ENCODE measurements around the gene SFXN4. TPM values are rescaled to one million over a fixed set of nuclear protein-coding genes. Genes with fewer than 3 reads are reported as not detected.
A peak's percentile ranks its signal among the peaks of the same experiment; 100 is the strongest.
"Not testable (repeated sequence)": the region's sequence is repeated elsewhere in the genome, so short reads cannot be mapped to it uniquely, and the experiment has no call there.

SFXN4 gene
- total RNA-seq, 2 experiments from 2014 or later = 35.0 to 36.7 TPM

- Mint-ChIP-seq H3K9me3 (ENCODE audit: insufficient read depth) (no peaks in the 10 kb centered on the region), H3K27me3 (ENCODE audit: low read depth) (no peaks in the 10 kb centered on the region), H3K36me3 (ENCODE audit: low read depth) (peaks cover 43% of the 10 kb centered on the region), H3K4me1 (ENCODE audit: low read depth) (peaks cover 47% of the 10 kb centered on the region), H3K4me3 (no peak overlapping the region), H3K27ac (peak overlapping the region; percentile 39)
- ATAC-seq = no peak
- DNase-seq = no peak
- ChIA-PET CTCF (interaction anchor here (0.6 to 1.8 kb wide), 3 partner anchors 23 to 47 kb away, joined by 3 to 4 read pairs (median 3); no protein-coding TSS in a partner anchor), POLR2A (no interaction called here)
Measured at GRCh38 chr10:119162452-119163092, 2.9 kb downstream of the SFXN4 start.

GRCh38 chr10:119161680-119162451 is 3.6 kb downstream of the SFXN4 start:
- Mint-ChIP-seq H3K4me1 (ENCODE audit: low read depth) (peaks cover 44% of the 10 kb centered on the region), H3K9me3 (ENCODE audit: insufficient read depth) (no peaks in the 10 kb centered on the region), H3K36me3 (ENCODE audit: low read depth) (peaks cover 37% of the 10 kb centered on the region), H3K27me3 (ENCODE audit: low read depth) (no peaks in the 10 kb centered on the region), H3K27ac (no peak overlapping the region), H3K4me3 (no peak overlapping the region)
- ChIA-PET CTCF (interaction anchor here (0.6 to 0.8 kb wide), 2 partner anchors 23 to 48 kb away, joined by 3 read pairs; no protein-coding TSS in a partner anchor), POLR2A (interaction anchor here (0.7 to 1.3 kb wide), 2 partner anchors 9 to 26 kb away, joined by 3 read pairs; no protein-coding TSS in a partner anchor)
- no peak for ATAC-seq
- no peak for DNase-seq

GRCh38 chr10:119159332-119159731 is 6.2 kb downstream of the SFXN4 start:
- ATAC-seq (no peak), DNase-seq (no peak)
- Mint-ChIP-seq H3K4me1 (ENCODE audit: low read depth) (peaks cover 28% of the 10 kb centered on the region), H3K4me3 (no peak overlapping the region), H3K36me3 (ENCODE audit: low read depth) (peaks cover 52% of the 10 kb centered on the region), H3K9me3 (ENCODE audit: insufficient read depth) (no peaks in the 10 kb centered on the region), H3K27me3 (ENCODE audit: low read depth) (no peaks in the 10 kb centered on the region), H3K27ac (no peak overlapping the region)
- ChIA-PET POLR2A (no interaction called here), CTCF (no interaction called here)

GRCh38 chr10:119153661-119154060 is 11.9 kb downstream of the SFXN4 start:
- no peak for DNase-seq
- Mint-ChIP-seq H3K9me3 (ENCODE audit: insufficient read depth) (no peaks in the 10 kb centered on the region), H3K27ac (no peak overlapping the region), H3K27me3 (ENCODE audit: low read depth) (no peaks in the 10 kb centered on the region), H3K4me1 (ENCODE audit: low read depth) (peaks cover 3% of the 10 kb centered on the region), H3K4me3 (no peak overlapping the region), H3K36me3 (ENCODE audit: low read depth) (peaks cover 54% of the 10 kb centered on the region)
- ChIA-PET POLR2A (no interaction called here), CTCF (interaction anchor here (0.9 kb wide), 1 partner anchor 18 kb away, joined by 3 read pairs; no protein-coding TSS in a partner anchor)
- ATAC-seq = no peak

- Mint-ChIP-seq H3K27ac (no peak overlapping the region), H3K9me3 (ENCODE audit: insufficient read depth) (no peaks in the 10 kb centered on the region), H3K4me3 (no peak overlapping the region), H3K27me3 (ENCODE audit: low read depth) (no peaks in the 10 kb centered on the region), H3K4me1 (ENCODE audit: low read depth) (peaks cover 3% of the 10 kb centered on the region), H3K36me3 (ENCODE audit: low read depth) (peaks cover 52% of the 10 kb centered on the region)
- no peak for ATAC-seq
- CTCF ChIA-PET = interaction anchor here (0.9 to 1.2 kb wide), 2 partner anchors 17 to 45 kb away, joined by 3 to 5 read pairs; no protein-coding TSS in a partner anchor
- POLR2A ChIA-PET = no interaction called here
- DNase-seq = no peak
Measured at GRCh38 chr10:119153041-119153440, 12.5 kb downstream of the SFXN4 start.

GRCh38 chr10:119151601-119152000 is 13.9 kb downstream of the SFXN4 start:
- H3K27me3 Mint-ChIP-seq (ENCODE audit: low read depth); H3K27ac Mint-ChIP-seq; POLR2A ChIA-PET; DNase-seq; H3K4me3 Mint-ChIP-seq; ATAC-seq; CTCF ChIA-PET; H3K4me1 Mint-ChIP-seq (ENCODE audit: low read depth); H3K9me3 Mint-ChIP-seq (ENCODE audit: insufficient read depth): not testable (repeated sequence)
- H3K36me3 Mint-ChIP-seq (ENCODE audit: low read depth) = peaks cover 53% of the 10 kb centered on the region

GRCh38 chr10:119149729-119150128 is 15.8 kb downstream of the SFXN4 start:
- Mint-ChIP-seq H3K27me3 (ENCODE audit: low read depth) (no peaks in the 10 kb centered on the region), H3K4me1 (ENCODE audit: low read depth) (no peaks in the 10 kb centered on the region), H3K9me3 (ENCODE audit: insufficient read depth) (no peaks in the 10 kb centered on the region), H3K36me3 (ENCODE audit: low read depth) (peaks cover 41% of the 10 kb centered on the region), H3K4me3 (no peak overlapping the region), H3K27ac (no peak overlapping the region)
- ChIA-PET POLR2A (no interaction called here), CTCF (no interaction called here)
- ATAC-seq = no peak
- no peak for DNase-seq

- ATAC-seq = no peak
- no peak for DNase-seq
- H3K27ac Mint-ChIP-seq = peak overlapping the region; percentile 20
- no peak overlapping the region for H3K4me3 Mint-ChIP-seq
- H3K9me3 Mint-ChIP-seq (ENCODE audit: insufficient read depth) = no peaks in the 10 kb centered on the region
- CTCF ChIA-PET = interaction anchor here (0.7 kb wide), 1 partner anchor 16 kb away, joined by 3 read pairs; no protein-coding TSS in a partner anchor
- no peaks in the 10 kb centered on the region for H3K4me1 Mint-ChIP-seq (ENCODE audit: low read depth)
- peaks cover 37% of the 10 kb centered on the region for H3K36me3 Mint-ChIP-seq (ENCODE audit: low read depth)
- no peaks in the 10 kb centered on the region for H3K27me3 Mint-ChIP-seq (ENCODE audit: low read depth)
- POLR2A ChIA-PET = no interaction called here
Measured at GRCh38 chr10:119149157-119149556, 16.4 kb downstream of the SFXN4 start.

- Mint-ChIP-seq H3K9me3 (ENCODE audit: insufficient read depth) (no peaks in the 10 kb centered on the region), H3K27ac (no peak overlapping the region), H3K36me3 (ENCODE audit: low read depth) (peaks cover 43% of the 10 kb centered on the region), H3K4me3 (no peak overlapping the region), H3K4me1 (ENCODE audit: low read depth) (peaks cover 10% of the 10 kb centered on the region), H3K27me3 (ENCODE audit: low read depth) (no peaks in the 10 kb centered on the region)
- POLR2A ChIA-PET = no interaction called here
- ATAC-seq = no peak
- CTCF ChIA-PET = no interaction called here
- DNase-seq = no peak
Measured at GRCh38 chr10:119143657-119144056, 21.9 kb downstream of the SFXN4 start.

GRCh38 chr10:119140603-119141245 is 24.8 kb downstream of the SFXN4 start:
- CTCF ChIA-PET = interaction anchor here (0.9 to 3.1 kb wide), 4 partner anchors 36 to 58 kb away, joined by 3 to 21 read pairs (median 3); no protein-coding TSS in a partner anchor
- Mint-ChIP-seq H3K9me3 (ENCODE audit: insufficient read depth) (no peaks in the 10 kb centered on the region), H3K36me3 (ENCODE audit: low read depth) (peaks cover 40% of the 10 kb centered on the region), H3K27ac (no peak overlapping the region), H3K4me3 (no peak overlapping the region), H3K4me1 (ENCODE audit: low read depth) (peaks cover 20% of the 10 kb centered on the region), H3K27me3 (ENCODE audit: low read depth) (no peaks in the 10 kb centered on the region)
- POLR2A ChIA-PET = no interaction called here
- no peak for ATAC-seq
- no peak for DNase-seq

GRCh38 chr10:119139464-119140067 is 25.9 kb downstream of the SFXN4 start:
- Mint-ChIP-seq H3K27ac (peak overlapping the region; percentile 73), H3K36me3 (ENCODE audit: low read depth) (peaks cover 46% of the 10 kb centered on the region), H3K4me3 (no peak overlapping the region), H3K9me3 (ENCODE audit: insufficient read depth) (no peaks in the 10 kb centered on the region), H3K27me3 (ENCODE audit: low read depth) (no peaks in the 10 kb centered on the region), H3K4me1 (ENCODE audit: low read depth) (peaks cover 26% of the 10 kb centered on the region)
- CTCF ChIA-PET = interaction anchor here (0.7 to 3.1 kb wide), 9 partner anchors 13 to 93 kb away, joined by 3 to 21 read pairs (median 3); no protein-coding TSS in a partner anchor
- peak; percentile 83 for ATAC-seq
- peak; percentile 62 for DNase-seq
- POLR2A ChIA-PET = interaction anchor here (0.8 kb wide), 1 partner anchor 25 kb away, joined by 4 read pairs; no protein-coding TSS in a partner anchor
